K562 (cell line): ENCODE results near the gene ZSCAN12. TPM values are rescaled to one million over a fixed set of nuclear protein-coding genes. Genes with fewer than 3 reads are reported as not detected.

ENCODE experiments used
- ATAC-seq: fragments of 200-7000 bp; cut with Tn5 transposase; 3 replicates; pipeline ENCODE4 v1.9.1; 2020; ENCODE audit warnings: moderate library complexity
- BruUV-seq: library from RNA; stranded (reverse); fragments of 400-500 nt; replicated peaks from 2 replicates; lab custom pipeline; 2021; lab: Mats Ljungman, UMichigan
- CTCF ChIA-PET: fragments of 300-600 bp; formaldehyde crosslinking; extraction: SDS; loops from one replicate; lab custom pipeline; 2021; ENCODE audit warnings: low intra/inter-chr PET ratio; lab: Yijun Ruan, JAX
- POLR2A ChIA-PET: fragments of 300-600, 350-650 bp; sonication (Branson Sonifier 250); formaldehyde crosslinking; extraction: SDS; loops from one replicate; lab custom pipeline; 2021; ENCODE audit warnings: antibody characterized with exemption, inconsistent platforms; lab: Yijun Ruan, JAX
- DNase-seq, 4 experiments: peaks; one replicate each; pipeline versions ENCODE4 v3.0.0 to v3.0.0-alpha.2; 2011 to 2018; ENCODE audit warnings: low spot score in 3 of 4, mixed read lengths in 3 of 4; ENCODE audit errors: extremely low read depth in 1 of 4
- FAIRE-seq: peaks from 2 replicates; lab custom pipeline; 2011; peaks lifted over from hg19 to GRCh38; lab: Jason Lieb, UNC
- H2AFZ ChIP-seq: 2 replicates; pipeline ENCODE4 v1.6.0; 2011; ENCODE audit warnings: low read depth, low read length, control low read depth, inconsistent platforms
- H3K27ac ChIP-seq: fragments of 200-600 bp; 3 replicates; pipeline ENCODE4 v1.8.0; 2011; ENCODE audit warnings: low read depth, mild to moderate bottlenecking, control low read depth, inconsistent platforms, low read length, moderate library complexity, mixed read lengths; ENCODE audit errors: extremely low read depth
- H3K27me3 ChIP-seq, 2 experiments: fragments of 300-600 bp in 1 of 2; 2 replicates in 1 of 2; 3 replicates in 1 of 2; pipeline versions ENCODE4 v1.6.0 to v1.8.0; 2011; ENCODE audit warnings: inconsistent platforms in 2 of 2, low read length in 2 of 2, mild to moderate bottlenecking in 1 of 2, mixed read lengths in 1 of 2, moderate library complexity in 1 of 2; ENCODE audit not compliant: control insufficient read depth in 2 of 2, insufficient read depth in 2 of 2
- H3K36me3 ChIP-seq: fragments of 300-600 bp; 3 replicates; pipeline ENCODE4 v1.8.0; 2011; ENCODE audit warnings: mild to moderate bottlenecking, low read length, inconsistent platforms; ENCODE audit not compliant: control insufficient read depth, insufficient read depth
- H3K4me1 ChIP-seq, 2 experiments: fragments of 200-600 bp in 1 of 2; replicated peaks in 1 of 2; 2 replicates in 1 of 2; 3 replicates in 1 of 2; pipeline versions ENCODE4 v1.5.1 to v1.8.0; 2011; ENCODE audit warnings: inconsistent platforms in 2 of 2, low read length in 2 of 2, mild to moderate bottlenecking in 1 of 2, mixed read lengths in 1 of 2, moderate library complexity in 1 of 2; ENCODE audit not compliant: control insufficient read depth in 2 of 2, insufficient read depth in 2 of 2
- H3K4me2 ChIP-seq: 2 replicates; pipeline ENCODE4 v1.6.1; 2011; ENCODE audit warnings: low read length, control low read depth, inconsistent platforms, mixed read lengths; ENCODE audit not compliant: insufficient read depth
- H3K4me3 ChIP-seq: fragments of 200-600 bp; sonication (generic), shearing (Covaris generic); 2 replicates; pipeline ENCODE4 v1.5.1; 2016; ENCODE audit warnings: control low read depth, inconsistent platforms
- H3K79me2 ChIP-seq: fragments of 200-600 bp; 3 replicates; pipeline ENCODE4 v1.8.0; 2011; ENCODE audit warnings: low read length, inconsistent platforms; ENCODE audit not compliant: control insufficient read depth, insufficient read depth
- H3K9ac ChIP-seq, 2 experiments: 2 replicates each; pipeline versions ENCODE4 v1.6.0 to v1.6.1; 2011; ENCODE audit warnings: low read depth in 2 of 2, low read length in 2 of 2, control low read depth in 1 of 2, inconsistent platforms in 1 of 2, mild to moderate bottlenecking in 1 of 2, mixed read lengths in 1 of 2; ENCODE audit not compliant: insufficient read depth in 1 of 2
- H3K9me1 ChIP-seq: one replicate; pipeline ENCODE4 v1.6.0; 2011; ENCODE audit warnings: inconsistent platforms, mild to moderate bottlenecking, low read length, moderate library complexity; ENCODE audit not compliant: control insufficient read depth, insufficient read depth
- H3K9me3 ChIP-seq: replicated peaks from 2 replicates; pipeline ENCODE4 v1.5.1; 2011; ENCODE audit warnings: low read depth, low read length, inconsistent platforms; ENCODE audit not compliant: control insufficient read depth, insufficient read depth
- H4K20me1 ChIP-seq: replicated peaks from 2 replicates; pipeline ENCODE4 v1.6.1; 2011; ENCODE audit warnings: low read length, inconsistent platforms, mixed read lengths; ENCODE audit not compliant: control insufficient read depth, insufficient read depth
- BACH1 ChIP-seq: fragments of 200-800 bp; sonication (Bioruptor generic); IDR thresholded peaks from 2 replicates; pipeline ENCODE4 v1.6.1; 2016; ENCODE audit warnings: missing genetic modification characterization, missing compliant biosample characterization
- CBFB ChIP-seq: sonication (generic); formaldehyde crosslinking; IDR thresholded peaks from 2 replicates; pipeline ENCODE4 v1.4.0; 2020; ENCODE audit warnings: mild to moderate bottlenecking, missing genetic modification reagents
- EP300 ChIP-seq: IDR thresholded peaks from 2 replicates; pipeline ENCODE4 v1.6.1; 2012; ENCODE audit warnings: low read length, improper control_type of control experiment
- EP400 ChIP-seq: fragments of 450-650 bp; IDR thresholded peaks from 2 replicates; pipeline ENCODE4 v1.6.1; 2017; ENCODE audit warnings: antibody characterized with exemption, mild to moderate bottlenecking, moderate library complexity
- ILK ChIP-seq: fragments of 450-650 bp; IDR thresholded peaks from 2 replicates; pipeline ENCODE4 v1.6.1; 2016; ENCODE audit warnings: missing genetic modification characterization, low read depth, mild to moderate bottlenecking, missing compliant biosample characterization, moderate library complexity, borderline replicate concordance
- NFIX ChIP-seq: fragments of 250-450 bp; sonication (Bioruptor Pico); IDR thresholded peaks from 2 replicates; pipeline ENCODE4 v1.4.0; 2020; ENCODE audit warnings: low read depth, mild to moderate bottlenecking, moderate library complexity
- NFRKB ChIP-seq: fragments of 450-650 bp; IDR thresholded peaks from 2 replicates; pipeline ENCODE4 v1.6.1; 2016; ENCODE audit warnings: low read depth
- NRF1 ChIP-seq, 2 experiments: fragments of 450-650 bp; IDR thresholded peaks in 1 of 2; conservative IDR thresholded peaks in 1 of 2; 2 replicates each; pipeline ENCODE4 v1.6.1; 2014; ENCODE audit warnings: mild to moderate bottlenecking in 2 of 2
- POLR2G ChIP-seq: fragments of 200-400 bp; formaldehyde crosslinking; IDR thresholded peaks from 2 replicates; pipeline ENCODE4 v1.6.1; 2017; ENCODE audit warnings: low read depth, mild to moderate bottlenecking, antibody characterized with exemption, low read length, moderate library complexity
- RBM22 ChIP-seq: fragments of 200-400 bp; formaldehyde crosslinking; IDR thresholded peaks from 2 replicates; pipeline ENCODE4 v1.6.1; 2018; ENCODE audit warnings: low read length, low read depth; ENCODE audit not compliant: poor library complexity, severe bottlenecking
- RFX1 ChIP-seq: fragments of 450-650 bp; IDR thresholded peaks from 2 replicates; pipeline ENCODE4 v1.6.1; 2016; ENCODE audit warnings: mild to moderate bottlenecking, moderate library complexity
- STAT5A ChIP-seq: IDR thresholded peaks from 2 replicates; pipeline ENCODE4 v1.6.1; 2012; ENCODE audit warnings: low read length, inconsistent platforms, borderline replicate concordance
- TBL1XR1 ChIP-seq, 2 experiments: IDR thresholded peaks; 2 replicates each; pipeline ENCODE4 v1.6.1; 2012; ENCODE audit warnings: improper control_type of control experiment in 2 of 2, low read length in 2 of 2, mild to moderate bottlenecking in 1 of 2
- ZBED1 ChIP-seq: IDR thresholded peaks from 2 replicates; pipeline ENCODE4 v1.6.1; 2014
- ZNF408 ChIP-seq: fragments of 250-450 bp; sonication (Bioruptor Pico); IDR thresholded peaks from 2 replicates; pipeline ENCODE4 v1.4.0; 2020; ENCODE audit warnings: low read depth, mild to moderate bottlenecking, moderate library complexity
- WGBS: fragments of 100-300 bp; shearing (Covaris generic); methylation state at CpG from one replicate; pipeline ENCODE4 v1.1.6; 2016; ENCODE audit warnings: low coverage, mixed read lengths; ENCODE audit not compliant: insufficient coverage; ENCODE audit errors: missing lambda C conversion rate; 5-methylcytosine and 5-hydroxymethylcytosine counted together
- in situ Hi-C: fragments of 300-500 bp; cut with MboI; formaldehyde crosslinking; loops from 4 replicates; pipeline ENCODE4 v1.15.0; 2018; ENCODE audit warnings: inconsistent platforms, mixed read lengths
- intact Hi-C: fragments of 100-400 bp; cut with micrococcal nuclease; formaldehyde crosslinking; loops from 2 replicates; pipeline ENCODE4 v1.14.2; 2022
- polyA plus RNA-seq, 8 experiments: library from polyadenylated mRNA; depleted of rRNA in 4 of 8; stranded (reverse) in 5 of 8; unstranded in 3 of 8; fragments of >200 nt; fragmentation: Nextera tagmentation in 2 of 8; fragmentation: Illumina TruSeq in 1 of 8; extraction: Ambion mirVana in 2 of 8; extraction: Trizol in 1 of 8; gene quantifications; 2 replicates each; pipeline versions ENCODE4 v1.2.1 to v1.2.3, GENCODE V29; 2011 to 2014; ENCODE audit warnings: inconsistent platforms in 1 of 8, missing spikeins in 1 of 8
- total RNA-seq, 7 experiments: library from RNA; depleted of rRNA in 6 of 7; stranded (reverse); fragments of >200 nt in 6 of 7; fragmentation: Illumina TruSeq in 2 of 7; extraction: Trizol in 2 of 7; gene quantifications; 2 replicates each; pipeline versions ENCODE4 v1.2.1 to v1.2.3, GENCODE V29; 2011 to 2021; ENCODE audit warnings: low replicate concordance in 1 of 7
- TF ChIP-seq, protein P1 (sequence below): fragments of 450-650 bp; IDR thresholded peaks from 2 replicates; pipeline ENCODE4 v1.6.1; 2016; ENCODE audit warnings: borderline replicate concordance
- TF ChIP-seq, protein P2 (sequence below), 2 experiments: fragments of 200-800 bp in 1 of 2; sonication (Bioruptor generic) in 1 of 2; sonication (generic) in 1 of 2; formaldehyde crosslinking in 1 of 2; IDR thresholded peaks in 1 of 2; conservative IDR thresholded peaks in 1 of 2; 2 replicates each; pipeline versions ENCODE4 v1.5.0 to v1.6.1; 2016 to 2020; ENCODE audit warnings: missing compliant biosample characterization in 1 of 2, missing genetic modification characterization in 1 of 2, missing genetic modification reagents in 1 of 2

ZSCAN12 gene
- total and polyA plus RNA-seq, 9 of the 15 experiments (the other 6 are each of a cell fraction or from before 2014, with no cell fraction given) = 2.5 to 19.6 (median 12.5) TPM

DNA sequence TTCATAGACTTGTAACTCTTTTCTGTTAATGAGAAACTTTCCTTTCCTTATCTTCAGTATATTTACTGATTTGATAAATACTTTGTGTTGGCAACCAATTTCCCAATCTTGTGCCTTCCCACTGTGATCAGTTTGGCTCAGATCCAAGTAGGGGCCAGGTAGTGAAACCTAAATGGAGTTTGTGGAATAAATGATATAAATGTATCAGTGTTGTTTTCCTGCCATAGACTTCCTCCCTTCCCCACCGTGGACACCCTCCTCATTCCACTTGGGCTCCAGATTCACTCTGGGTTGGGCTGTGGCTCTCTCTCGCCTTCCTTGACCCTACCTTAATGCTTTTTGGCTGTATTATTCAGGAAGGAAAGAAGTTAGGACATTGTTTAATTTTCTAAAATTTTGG lies 48.5 kb downstream of the ZSCAN12 start:
- ChIA-PET POLR2A (interaction anchor here (0.8 to 2.1 kb wide), 4 partner anchors 14 to 458 kb away, joined by 3 to 11 read pairs (median 4); a partner anchor contains a TSS), CTCF (interaction anchor here (1.0 kb wide), 1 partner anchor 99 kb away, joined by 3 read pairs; the partner anchor contains the start of gene ZKSCAN4)
- Histone ChIP-seq H3K36me3 (peaks cover 11% of the 10 kb centered on the region; the same call in 2 of the 3 replicates), H3K27ac (peak overlapping the region; percentile 86), H3K27me3 (no peaks in the 10 kb centered on the region; a peak in 1 of 5 replicates), H3K4me2 (peak overlapping the region; percentile 92), H3K9ac (peak overlapping the region; percentile 82 to 84; a peak in 3 of 4 replicates), H4K20me1 (no peaks in the 10 kb centered on the region), H3K9me1 (no peaks in the 10 kb centered on the region), H3K79me2 (peaks cover 63% of the 10 kb centered on the region), H3K4me3 (peak overlapping the region; percentile 68), H3K4me1 (peaks cover 32 to 47% of the 10 kb centered on the region in 2 experiments), H2AFZ (peak overlapping the region; percentile 94; the same call in 1 of the 2 replicates), H3K9me3 (no peaks in the 10 kb centered on the region)
- DNase-seq (peak in 3 of 4 experiments; percentile 32 to 59 (median 46)), ATAC-seq (no peak), FAIRE-seq (no peak)
- WGBS = 5% methylated on average over 2 of the region's 2 CpGs
- BruUV-seq = no TSS peak
- intact Hi-C loops (loop anchor here (5.0 to 10.0 kb wide), 2 partner anchors 84 to 516 kb away; partner anchors contain the start of gene ZSCAN26), in situ Hi-C loops (no loop called here)
- TF ChIP-seq NFIX (CRISPR knock-in tag) = peak; percentile 26; the same call in 1 of the 2 replicates
- TF ChIP-seq ZBED1 = no peak
- no peak for TF ChIP-seq CBFB (CRISPR knock-in tag)
- no peak for TF ChIP-seq NFRKB
- no peak for TF ChIP-seq ILK (tag)
- TF ChIP-seq BACH1 (tag) = no peak
- 0 out of 2 replicates have a peak, but pooled peaks have one; percentile 15 for TF ChIP-seq STAT5A
- no peak for TF ChIP-seq RFX1
- no peak for TF ChIP-seq RBM22
- no peak for TF ChIP-seq POLR2G
- TF ChIP-seq, protein P1, sequence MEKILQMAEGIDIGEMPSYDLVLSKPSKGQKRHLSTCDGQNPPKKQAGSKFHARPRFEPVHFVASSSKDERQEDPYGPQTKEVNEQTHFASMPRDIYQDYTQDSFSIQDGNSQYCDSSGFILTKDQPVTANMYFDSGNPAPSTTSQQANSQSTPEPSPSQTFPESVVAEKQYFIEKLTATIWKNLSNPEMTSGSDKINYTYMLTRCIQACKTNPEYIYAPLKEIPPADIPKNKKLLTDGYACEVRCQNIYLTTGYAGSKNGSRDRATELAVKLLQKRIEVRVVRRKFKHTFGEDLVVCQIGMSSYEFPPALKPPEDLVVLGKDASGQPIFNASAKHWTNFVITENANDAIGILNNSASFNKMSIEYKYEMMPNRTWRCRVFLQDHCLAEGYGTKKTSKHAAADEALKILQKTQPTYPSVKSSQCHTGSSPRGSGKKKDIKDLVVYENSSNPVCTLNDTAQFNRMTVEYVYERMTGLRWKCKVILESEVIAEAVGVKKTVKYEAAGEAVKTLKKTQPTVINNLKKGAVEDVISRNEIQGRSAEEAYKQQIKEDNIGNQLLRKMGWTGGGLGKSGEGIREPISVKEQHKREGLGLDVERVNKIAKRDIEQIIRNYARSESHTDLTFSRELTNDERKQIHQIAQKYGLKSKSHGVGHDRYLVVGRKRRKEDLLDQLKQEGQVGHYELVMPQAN = no peak
- 0 out of 4 replicates have a peak, but pooled peaks of 1 of the 2 experiments have one; percentile 14 for TF ChIP-seq TBL1XR1 (IDR thresholded peaks at IDR 0.05; ENCODE audit: low read length in 2 of 2)
- no peak for TF ChIP-seq NRF1 (conservative IDR thresholded peaks at IDR 0.05 in 1 of 2, IDR thresholded peaks at IDR 0.05 in 1 of 2)
- no peak for TF ChIP-seq ZNF408 (CRISPR knock-in tag)
- TF ChIP-seq, protein P2, sequence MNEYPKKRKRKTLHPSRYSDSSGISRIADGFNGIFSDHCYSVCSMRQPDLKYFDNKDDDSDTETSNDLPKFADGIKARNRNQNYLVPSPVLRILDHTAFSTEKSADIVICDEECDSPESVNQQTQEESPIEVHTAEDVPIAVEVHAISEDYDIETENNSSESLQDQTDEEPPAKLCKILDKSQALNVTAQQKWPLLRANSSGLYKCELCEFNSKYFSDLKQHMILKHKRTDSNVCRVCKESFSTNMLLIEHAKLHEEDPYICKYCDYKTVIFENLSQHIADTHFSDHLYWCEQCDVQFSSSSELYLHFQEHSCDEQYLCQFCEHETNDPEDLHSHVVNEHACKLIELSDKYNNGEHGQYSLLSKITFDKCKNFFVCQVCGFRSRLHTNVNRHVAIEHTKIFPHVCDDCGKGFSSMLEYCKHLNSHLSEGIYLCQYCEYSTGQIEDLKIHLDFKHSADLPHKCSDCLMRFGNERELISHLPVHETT (CRISPR knock-in tag; conservative IDR thresholded peaks at IDR 0.05 in 1 of 2, IDR thresholded peaks at IDR 0.05 in 1 of 2) = no peak
- TF ChIP-seq EP300 = no peak
- TF ChIP-seq EP400 = 0 out of 2 replicates have a peak, but pooled peaks have one; percentile 2
